Measurements from ENCODE around the gene CPNE7.

CPNE7 gene

DNA sequence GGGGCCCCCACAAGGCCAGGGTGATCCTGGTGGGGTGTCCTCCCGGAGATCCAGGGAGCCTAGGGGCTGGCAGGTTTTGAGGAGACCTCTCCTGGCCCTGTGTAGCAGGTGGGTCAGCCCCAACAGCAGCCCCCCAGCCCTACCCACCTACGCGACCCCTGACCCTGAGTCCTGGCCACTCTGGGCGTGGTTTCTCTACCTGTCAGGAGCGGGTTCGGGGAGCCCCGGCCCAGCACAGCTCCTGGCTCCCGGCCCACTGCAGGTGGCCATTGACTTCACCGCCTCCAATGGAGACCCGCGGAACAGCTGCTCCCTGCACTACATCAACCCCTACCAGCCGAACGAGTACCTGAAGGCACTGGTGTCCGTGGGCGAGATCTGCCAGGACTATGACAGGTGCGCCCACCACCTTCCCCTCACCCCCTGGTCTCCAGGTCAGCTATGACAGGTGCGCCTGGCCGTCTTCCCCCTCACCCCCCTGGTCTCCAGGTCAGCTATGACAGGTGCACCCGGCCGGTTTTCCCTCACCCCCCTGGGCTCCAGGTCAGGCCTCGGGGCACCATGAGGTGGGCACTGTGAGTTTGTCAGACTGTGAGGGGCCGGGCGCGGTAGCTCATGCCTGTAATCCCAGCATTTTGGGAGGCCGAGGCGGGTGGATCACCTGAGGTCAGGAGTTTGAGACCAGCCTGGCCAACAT lies 13.0 kb downstream of the CPNE7 start:
- Histone ChIP-seq H3K9me3 (ENCODE audit: insufficient read depth, low read length, severe bottlenecking) (peaks cover 14% of the 10 kb centered on the region), H3K9ac (ENCODE audit: low read depth, low read length) (no peak overlapping the region), H2AFZ (ENCODE audit: low read depth, low read length) (no peak overlapping the region), H4K20me1 (ENCODE audit: insufficient read depth, low read length) (no peaks in the 10 kb centered on the region), H3K4me2 (ENCODE audit: insufficient read depth, low read length) (no peak overlapping the region), H3K36me3 (ENCODE audit: insufficient read depth, low read length) (peaks cover 28% of the 10 kb centered on the region), H3K27ac (ENCODE audit: low read length) (no peak overlapping the region), H3K4me1 (ENCODE audit: insufficient read depth, low read length) (peaks cover under 1% of the 10 kb centered on the region; the same call in 1 of the 2 replicates), H3K4me3 (ENCODE audit: low read depth in 1 of 2, low read length in 2 of 2) (no peak overlapping the region), H3K27me3 (ENCODE audit: insufficient read depth, low read length, poor library complexity) (no peaks in the 10 kb centered on the region), H3K79me2 (ENCODE audit: insufficient read depth, low read length) (no peaks in the 10 kb centered on the region)
- TF ChIP-seq, protein P1, sequence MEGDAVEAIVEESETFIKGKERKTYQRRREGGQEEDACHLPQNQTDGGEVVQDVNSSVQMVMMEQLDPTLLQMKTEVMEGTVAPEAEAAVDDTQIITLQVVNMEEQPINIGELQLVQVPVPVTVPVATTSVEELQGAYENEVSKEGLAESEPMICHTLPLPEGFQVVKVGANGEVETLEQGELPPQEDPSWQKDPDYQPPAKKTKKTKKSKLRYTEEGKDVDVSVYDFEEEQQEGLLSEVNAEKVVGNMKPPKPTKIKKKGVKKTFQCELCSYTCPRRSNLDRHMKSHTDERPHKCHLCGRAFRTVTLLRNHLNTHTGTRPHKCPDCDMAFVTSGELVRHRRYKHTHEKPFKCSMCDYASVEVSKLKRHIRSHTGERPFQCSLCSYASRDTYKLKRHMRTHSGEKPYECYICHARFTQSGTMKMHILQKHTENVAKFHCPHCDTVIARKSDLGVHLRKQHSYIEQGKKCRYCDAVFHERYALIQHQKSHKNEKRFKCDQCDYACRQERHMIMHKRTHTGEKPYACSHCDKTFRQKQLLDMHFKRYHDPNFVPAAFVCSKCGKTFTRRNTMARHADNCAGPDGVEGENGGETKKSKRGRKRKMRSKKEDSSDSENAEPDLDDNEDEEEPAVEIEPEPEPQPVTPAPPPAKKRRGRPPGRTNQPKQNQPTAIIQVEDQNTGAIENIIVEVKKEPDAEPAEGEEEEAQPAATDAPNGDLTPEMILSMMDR (IDR thresholded peaks at IDR 0.05; ENCODE audit: borderline replicate concordance, extremely low read depth, low read length, poor library complexity, severe bottlenecking): no peak
- DNase-seq (no peak), ATAC-seq (ENCODE audit: insufficient read depth, low read depth) (no peak)

DNA sequence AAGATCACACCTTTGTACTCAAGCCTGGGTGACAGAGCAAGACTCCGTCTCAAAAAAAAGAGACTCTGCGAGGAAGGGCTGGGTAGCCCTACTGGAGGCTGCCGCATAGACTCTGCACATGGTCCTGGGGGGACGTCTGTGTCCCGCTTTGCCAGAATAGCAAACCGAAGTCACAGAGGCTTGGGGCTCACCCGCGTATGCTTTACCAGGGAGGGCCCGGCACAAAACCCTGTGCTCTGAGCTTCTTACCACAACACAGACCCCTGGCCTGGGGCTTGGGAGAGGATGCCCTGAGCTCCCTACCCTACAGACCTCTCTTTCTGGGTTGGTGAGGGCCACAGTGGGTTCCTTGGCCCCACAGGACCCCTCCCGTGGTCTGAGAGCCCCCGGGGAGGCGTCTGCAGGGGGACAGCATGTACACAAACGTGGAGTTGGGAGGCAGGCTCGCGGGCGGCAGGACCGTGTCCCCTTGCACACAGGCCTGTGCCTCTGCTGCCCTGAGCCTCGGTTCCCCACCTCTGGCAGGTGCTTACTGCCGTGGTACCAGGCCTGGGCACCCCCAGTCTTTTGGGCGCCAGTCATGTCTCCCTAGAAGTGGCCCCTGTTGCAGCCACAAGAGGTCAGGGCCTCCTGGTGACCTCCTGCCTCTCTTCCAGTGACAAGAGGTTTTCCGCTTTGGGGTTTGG lies 13.8 kb downstream of the CPNE7 start:
- no peak overlapping the region for H3K27ac ChIP-seq (ENCODE audit: low read length)
- peaks cover 28% of the 10 kb centered on the region for H3K36me3 ChIP-seq (ENCODE audit: insufficient read depth, low read length)
- no peaks in the 10 kb centered on the region for H3K27me3 ChIP-seq (ENCODE audit: insufficient read depth, low read length, poor library complexity)
- TF ChIP-seq, protein P1 (IDR thresholded peaks at IDR 0.05; ENCODE audit: borderline replicate concordance, extremely low read depth, low read length, poor library complexity, severe bottlenecking): no peak
- no peak for TF ChIP-seq EZH2 (IDR thresholded peaks at IDR 0.05; ENCODE audit: borderline replicate concordance, low read depth, low read length, severe bottlenecking)
- ATAC-seq (ENCODE audit: insufficient read depth, low read depth) (no peak), DNase-seq (no peak)
- H3K4me3 ChIP-seq (ENCODE audit: low read depth in 1 of 2, low read length in 2 of 2): no peak overlapping the region
- no peaks in the 10 kb centered on the region for H4K20me1 ChIP-seq (ENCODE audit: insufficient read depth, low read length)
- no peak overlapping the region for H3K9ac ChIP-seq (ENCODE audit: low read depth, low read length)
- peaks cover 14% of the 10 kb centered on the region for H3K9me3 ChIP-seq (ENCODE audit: insufficient read depth, low read length, severe bottlenecking)
- no peak overlapping the region for H3K4me2 ChIP-seq (ENCODE audit: insufficient read depth, low read length)
- peaks cover 9% of the 10 kb centered on the region; the same call in 1 of the 2 replicates for H3K4me1 ChIP-seq (ENCODE audit: insufficient read depth, low read length)
- no peaks in the 10 kb centered on the region for H3K79me2 ChIP-seq (ENCODE audit: insufficient read depth, low read length)
- H2AFZ ChIP-seq (ENCODE audit: low read depth, low read length): no peak overlapping the region

DNA sequence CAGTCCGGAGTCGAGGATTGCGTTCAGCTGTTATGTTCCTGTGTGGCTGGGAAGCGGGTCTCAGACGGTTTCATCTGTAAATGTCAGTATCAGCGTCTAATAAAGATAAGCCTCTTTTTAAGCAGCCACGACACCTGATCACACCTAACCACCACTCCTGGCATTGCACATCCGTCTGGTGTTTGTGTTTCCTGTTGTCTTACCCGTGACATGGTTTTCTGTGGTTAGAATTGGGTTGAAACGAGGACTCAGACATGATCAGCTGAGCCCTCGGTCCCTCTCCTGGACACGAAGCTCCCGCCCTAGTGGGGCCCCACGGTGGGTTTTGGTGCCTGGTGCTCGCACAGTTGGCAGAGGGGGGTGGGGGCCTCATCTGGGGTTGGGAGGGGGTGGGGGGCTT lies 18.3 kb downstream of the CPNE7 start:
- H3K36me3 ChIP-seq (ENCODE audit: insufficient read depth, low read length): peaks cover 20% of the 10 kb centered on the region
- H3K4me3 ChIP-seq (ENCODE audit: low read depth in 1 of 2, low read length in 2 of 2): no peak overlapping the region
- no peaks in the 10 kb centered on the region for H3K79me2 ChIP-seq (ENCODE audit: insufficient read depth, low read length)
- no peak overlapping the region for H3K9ac ChIP-seq (ENCODE audit: low read depth, low read length)
- peak; percentile 64 for ATAC-seq (ENCODE audit: insufficient read depth, low read depth)
- H3K4me1 ChIP-seq (ENCODE audit: insufficient read depth, low read length): peaks cover 15% of the 10 kb centered on the region; the same call in 1 of the 2 replicates
- no peaks in the 10 kb centered on the region for H3K27me3 ChIP-seq (ENCODE audit: insufficient read depth, low read length, poor library complexity)
- H4K20me1 ChIP-seq (ENCODE audit: insufficient read depth, low read length): no peaks in the 10 kb centered on the region
- H3K9me3 ChIP-seq (ENCODE audit: insufficient read depth, low read length, severe bottlenecking): no peaks in the 10 kb centered on the region
- TF ChIP-seq EZH2 (IDR thresholded peaks at IDR 0.05; ENCODE audit: borderline replicate concordance, low read depth, low read length, severe bottlenecking): no peak
- TF ChIP-seq, protein P1 (IDR thresholded peaks at IDR 0.05; ENCODE audit: borderline replicate concordance, extremely low read depth, low read length, poor library complexity, severe bottlenecking): no peak
- peak; percentile 48 for DNase-seq
- H2AFZ ChIP-seq (ENCODE audit: low read depth, low read length): no peak overlapping the region
- no peak overlapping the region for H3K27ac ChIP-seq (ENCODE audit: low read length)
- no peak overlapping the region for H3K4me2 ChIP-seq (ENCODE audit: insufficient read depth, low read length)
